Astrocyte of the cerebellum (primary cell): ENCODE measurements around the gene NKX2-3.

Experiments used
- DNase-seq: peaks from one replicate; pipeline ENCODE4 v3.0.0-alpha.2; 2011; ENCODE audit warnings: low read depth
- H3K4me3 ChIP-seq: 2 replicates; pipeline ENCODE4 v1.5.1; 2011; ENCODE audit warnings: mild to moderate bottlenecking, low read depth, low read length, moderate library complexity
- in situ Hi-C: cut with HindIII; loops from 2 replicates; pipeline ENCODE4 v1.10.0; 2017; ENCODE audit warnings: low sequenced_read_pairs
- TF ChIP-seq, protein P1 (sequence below): IDR thresholded peaks from 2 replicates; pipeline ENCODE4 v1.5.1; 2012; ENCODE audit warnings: low read length, low read depth, moderate library complexity, mild to moderate bottlenecking; ENCODE audit errors: missing control alignments

NKX2-3 gene

DNA sequence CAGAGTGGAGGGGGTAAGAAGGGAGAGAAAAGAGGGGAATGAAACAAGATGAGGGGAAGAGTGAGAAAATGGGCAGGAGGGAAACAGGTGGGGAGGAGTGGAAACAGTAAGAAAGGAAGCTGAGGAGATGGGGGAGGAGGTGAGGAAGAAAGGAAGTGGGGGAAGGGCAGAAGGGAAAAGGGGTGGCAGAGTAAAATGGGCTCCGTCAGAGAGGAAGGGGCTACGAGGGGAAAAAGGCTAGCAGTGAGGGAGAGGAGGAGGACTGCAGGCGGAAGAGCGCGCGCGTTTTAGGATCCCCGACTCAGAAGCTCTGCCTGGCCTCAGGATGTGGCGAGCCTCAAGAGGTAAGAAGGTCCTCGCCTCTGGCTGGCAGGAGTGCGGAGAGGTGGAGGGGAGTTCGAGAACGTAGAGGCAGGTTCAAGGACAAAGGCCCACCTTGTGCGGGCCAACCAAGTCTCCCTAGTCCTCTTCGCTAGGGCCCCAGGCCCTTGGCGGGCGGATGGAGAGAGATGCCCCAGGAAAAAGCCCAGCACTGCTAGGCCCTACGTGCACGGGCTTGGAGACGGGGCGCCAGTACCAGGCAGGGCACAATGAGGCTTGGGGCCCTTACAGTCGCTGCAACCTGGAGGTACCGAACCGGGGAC lies 5.8 kb upstream of the NKX2-3 start:
- TF ChIP-seq, protein P1, sequence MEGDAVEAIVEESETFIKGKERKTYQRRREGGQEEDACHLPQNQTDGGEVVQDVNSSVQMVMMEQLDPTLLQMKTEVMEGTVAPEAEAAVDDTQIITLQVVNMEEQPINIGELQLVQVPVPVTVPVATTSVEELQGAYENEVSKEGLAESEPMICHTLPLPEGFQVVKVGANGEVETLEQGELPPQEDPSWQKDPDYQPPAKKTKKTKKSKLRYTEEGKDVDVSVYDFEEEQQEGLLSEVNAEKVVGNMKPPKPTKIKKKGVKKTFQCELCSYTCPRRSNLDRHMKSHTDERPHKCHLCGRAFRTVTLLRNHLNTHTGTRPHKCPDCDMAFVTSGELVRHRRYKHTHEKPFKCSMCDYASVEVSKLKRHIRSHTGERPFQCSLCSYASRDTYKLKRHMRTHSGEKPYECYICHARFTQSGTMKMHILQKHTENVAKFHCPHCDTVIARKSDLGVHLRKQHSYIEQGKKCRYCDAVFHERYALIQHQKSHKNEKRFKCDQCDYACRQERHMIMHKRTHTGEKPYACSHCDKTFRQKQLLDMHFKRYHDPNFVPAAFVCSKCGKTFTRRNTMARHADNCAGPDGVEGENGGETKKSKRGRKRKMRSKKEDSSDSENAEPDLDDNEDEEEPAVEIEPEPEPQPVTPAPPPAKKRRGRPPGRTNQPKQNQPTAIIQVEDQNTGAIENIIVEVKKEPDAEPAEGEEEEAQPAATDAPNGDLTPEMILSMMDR, result no peak
- no peak overlapping the region for H3K4me3 ChIP-seq
- DNase-seq, result no peak
- in situ Hi-C loops, result no loop called here

DNA sequence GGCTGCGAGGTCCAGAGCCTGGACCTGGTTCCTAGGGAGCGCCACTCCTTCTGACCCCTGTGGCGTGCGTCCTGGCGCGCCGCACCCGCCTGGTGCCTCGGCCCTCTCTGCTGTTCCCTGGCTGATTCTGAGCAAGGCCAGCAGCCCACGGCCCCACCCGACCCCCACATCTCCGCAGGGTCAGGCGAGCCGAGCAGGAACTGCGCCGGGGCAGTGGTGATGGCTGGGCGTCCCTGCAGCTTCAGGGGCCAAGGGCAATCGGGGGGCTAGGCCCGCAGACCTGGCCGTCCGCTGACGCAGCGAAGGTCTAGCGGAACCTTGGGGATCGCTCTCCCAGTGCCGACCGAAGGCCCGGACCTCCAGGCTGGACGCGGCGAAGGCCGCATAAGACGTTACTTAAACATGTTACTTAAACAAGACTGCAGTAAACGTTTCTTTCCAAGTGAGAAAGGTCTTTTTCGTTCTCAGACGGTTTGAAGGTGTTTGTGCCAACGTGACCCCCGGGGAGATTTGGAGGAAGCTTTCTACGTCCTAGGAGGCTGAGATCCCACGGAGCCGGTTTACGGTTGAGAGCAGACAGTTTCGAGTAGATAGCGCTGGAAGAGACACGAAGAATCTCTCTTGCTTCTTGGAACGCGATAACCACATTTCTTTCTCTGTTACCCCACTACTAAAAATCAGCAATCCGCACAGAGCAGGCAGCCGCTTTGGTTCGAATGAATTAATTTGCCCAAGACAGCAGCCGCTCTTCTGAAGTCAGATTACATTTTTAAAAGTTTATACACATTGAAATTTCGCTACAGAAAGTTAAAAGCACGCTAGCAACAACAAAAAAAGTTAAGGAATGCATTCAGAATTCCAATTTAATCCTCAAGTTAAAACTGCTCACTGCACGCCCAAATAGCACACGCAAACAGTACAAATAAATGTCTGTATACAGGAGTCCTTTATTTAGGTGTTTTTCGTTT lies 4.9 kb upstream of the NKX2-3 start:
- TF ChIP-seq, protein P1, result no peak
- no peak overlapping the region for H3K4me3 ChIP-seq
- in situ Hi-C loops, result no loop called here
- no peak for DNase-seq

DNA sequence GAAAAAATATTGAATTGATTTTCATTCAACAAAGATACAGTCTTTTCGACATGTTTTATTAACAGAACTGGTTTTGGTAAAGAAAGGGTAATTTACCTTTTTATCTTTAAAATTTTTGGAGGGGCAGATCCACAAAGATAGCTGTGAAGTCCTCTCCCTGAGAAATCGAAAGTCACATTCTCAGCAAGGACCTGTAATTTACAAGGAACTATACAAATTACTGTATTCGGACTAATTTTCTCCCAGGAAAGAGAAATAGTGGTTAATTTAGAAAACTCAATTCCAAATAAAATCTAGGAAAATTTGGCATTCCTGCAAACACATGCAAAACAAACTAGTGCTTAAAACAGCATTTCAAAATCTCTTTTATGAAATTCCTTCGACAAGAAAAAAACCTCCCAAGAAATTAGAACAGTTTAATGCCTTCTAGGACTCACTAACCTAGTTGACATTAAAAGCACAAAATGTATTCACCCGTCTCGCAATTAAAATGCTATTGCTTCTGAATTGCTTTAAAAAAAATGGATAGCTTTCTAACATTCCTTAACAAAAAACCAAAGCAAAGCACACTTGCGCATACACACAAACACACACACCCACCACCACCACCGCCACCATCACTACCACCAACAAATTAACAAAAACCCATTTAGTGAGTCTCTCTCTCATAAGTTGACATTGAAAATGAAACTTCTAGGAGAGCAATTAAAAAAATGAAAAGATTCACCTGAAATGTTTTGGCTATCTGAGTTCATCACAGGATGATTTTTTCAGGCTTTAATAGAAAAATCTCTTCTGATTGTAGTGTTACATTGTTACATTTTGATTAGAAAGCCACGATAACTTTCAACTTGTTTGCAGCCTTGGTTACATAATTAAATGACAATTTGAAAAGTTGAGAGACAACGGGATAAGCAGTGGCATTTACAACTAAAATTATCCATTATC lies 4.0 kb upstream of the NKX2-3 start:
- in situ Hi-C loops, result no loop called here
- TF ChIP-seq, protein P1, result no peak
- no peak overlapping the region for H3K4me3 ChIP-seq
- no peak for DNase-seq

DNA sequence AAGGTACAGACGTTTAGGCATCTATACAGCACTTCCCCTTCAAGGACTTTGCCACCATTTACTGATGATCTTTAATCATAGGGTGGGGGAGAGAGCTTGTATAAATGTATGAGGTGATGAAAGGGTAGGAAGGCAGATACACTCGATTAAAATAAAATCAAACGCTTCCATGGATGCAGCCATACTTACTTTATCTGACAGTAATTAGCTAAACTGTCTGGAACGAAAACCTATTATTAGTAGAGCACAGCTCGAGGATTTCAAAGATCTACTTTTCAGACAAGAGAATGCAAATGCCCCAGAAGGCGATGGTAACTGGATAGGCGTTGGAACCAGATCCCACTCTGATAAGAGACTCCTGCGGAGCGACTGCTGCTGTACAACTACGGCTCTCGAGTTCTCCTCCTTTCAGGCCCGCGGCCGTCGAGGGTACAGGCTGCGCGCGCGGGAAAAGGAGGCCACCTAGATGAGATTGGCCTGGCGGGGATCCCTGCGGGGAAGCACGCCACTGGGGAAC lies 3.1 kb upstream of the NKX2-3 start:
- DNase-seq, result no peak
- TF ChIP-seq, protein P1, result no peak
- in situ Hi-C loops, result no loop called here
- no peak overlapping the region for H3K4me3 ChIP-seq

DNA sequence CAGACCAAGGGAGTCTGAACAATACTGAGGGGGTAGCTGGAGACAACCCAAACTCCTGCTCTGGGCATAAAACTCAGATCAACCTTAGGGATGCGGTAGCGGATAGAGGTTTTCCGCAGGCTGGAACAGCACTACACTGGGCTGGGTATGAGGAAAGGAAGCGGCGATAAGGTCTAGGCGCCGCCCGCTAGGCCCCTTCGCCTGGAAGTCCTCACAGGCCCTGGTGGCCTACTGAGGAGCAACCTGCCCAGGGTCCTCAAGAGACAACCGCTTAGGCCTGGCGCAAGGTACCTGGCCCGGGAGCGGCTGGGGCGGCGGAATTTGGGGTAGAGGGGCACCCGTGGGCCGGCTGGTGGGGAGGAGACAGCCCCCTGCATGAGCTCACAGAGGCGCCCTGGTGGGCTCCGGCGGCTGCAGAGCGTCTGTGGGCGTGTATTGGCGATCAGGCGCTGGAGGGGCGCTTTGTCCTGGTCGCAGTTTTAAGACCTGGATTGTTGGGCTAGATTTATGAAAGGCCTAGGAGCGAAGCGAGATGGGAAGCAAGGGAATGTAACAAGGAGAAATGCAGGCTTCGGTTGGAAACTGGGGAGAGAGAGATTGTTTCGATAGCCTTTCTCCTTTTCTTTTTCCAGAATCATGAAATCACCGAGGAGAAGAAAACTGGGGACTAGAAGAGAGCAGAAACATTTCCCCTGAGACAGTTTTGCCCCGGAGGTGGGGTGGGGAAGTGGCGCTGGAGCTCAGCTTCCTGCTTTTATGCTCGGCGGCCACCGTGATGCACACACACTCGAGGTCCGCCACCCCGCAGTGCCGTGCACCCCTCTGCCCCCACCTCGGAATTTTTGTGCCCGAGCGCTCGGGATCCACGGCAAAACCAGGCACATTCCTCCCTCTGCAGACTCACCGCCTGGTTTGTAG lies 2.4 kb upstream of the NKX2-3 start:
- in situ Hi-C loops, result no loop called here
- no peak overlapping the region for H3K4me3 ChIP-seq
- TF ChIP-seq, protein P1, result no peak
- DNase-seq, result no peak
